PC-9 (cell line): ENCODE results near the gene SREK1.

Source experiments
- CTCF ChIP-seq: fragments of 200-600 bp; sonication (generic); conservative IDR thresholded peaks from 2 replicates; pipeline ENCODE4 v1.6.1; 2017; ENCODE audit warnings: mixed run types, antibody characterized with exemption, mild to moderate bottlenecking, moderate library complexity
- EZH2 ChIP-seq: fragments of 200-600 bp; sonication (generic); IDR thresholded peaks from 2 replicates; pipeline ENCODE4 v1.8.0; 2017; ENCODE audit warnings: antibody characterized with exemption, low read depth

GRCh38 chr5:66224773-66225553 is 80.9 kb downstream of the SREK1 start:
- TF ChIP-seq CTCF (no peak), EZH2 (no peak)
